HL-60/S4 treated with phorbol 12-myristate 13-acetate at 8.2 ng/mL for 4 days and 3 days (cell line): ENCODE data around the gene CD101.

Experiments used
- in situ Hi-C: fragments of 300-500 bp; cut with MboI; formaldehyde crosslinking; loops from 2 replicates; pipeline ENCODE4 v1.15.0; 2022; ENCODE audit warnings: low sequenced_read_pairs

Gene CD101

DNA sequence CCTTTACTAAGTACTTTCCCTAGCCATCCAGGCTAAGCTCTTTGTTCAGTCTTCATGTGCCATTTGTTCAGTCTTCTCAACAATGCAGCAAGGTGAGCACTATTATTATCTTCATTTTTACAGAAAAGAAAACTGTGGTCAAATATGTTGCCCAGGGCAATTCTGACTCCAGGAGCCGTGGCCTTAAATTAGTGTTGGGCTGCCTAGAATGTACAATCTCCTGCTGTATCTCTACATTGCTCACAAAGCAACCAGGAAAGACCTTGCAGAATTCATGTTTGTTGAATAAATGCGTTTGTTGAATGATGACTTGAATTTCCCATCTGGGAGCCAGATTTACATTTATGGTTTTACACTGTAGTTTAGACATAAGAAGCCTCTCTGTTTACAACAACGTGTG lies 14.2 kb downstream of the CD101 start:
- in situ Hi-C loops = no loop called here

DNA sequence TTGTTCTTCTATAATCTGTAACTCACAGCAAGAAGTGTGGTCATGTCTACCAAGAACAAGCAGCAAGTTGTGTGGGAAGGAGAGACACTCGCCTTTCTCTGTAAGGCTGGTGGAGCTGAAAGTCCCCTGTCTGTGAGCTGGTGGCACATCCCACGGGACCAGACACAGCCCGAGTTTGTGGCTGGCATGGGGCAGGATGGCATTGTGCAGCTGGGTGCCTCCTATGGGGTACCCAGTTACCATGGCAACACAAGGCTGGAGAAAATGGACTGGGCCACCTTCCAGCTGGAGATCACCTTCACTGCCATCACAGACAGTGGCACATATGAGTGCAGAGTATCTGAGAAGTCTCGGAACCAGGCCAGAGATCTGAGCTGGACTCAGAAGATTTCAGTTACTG lies 15.5 kb downstream of the CD101 start:
- in situ Hi-C loops = no loop called here

DNA sequence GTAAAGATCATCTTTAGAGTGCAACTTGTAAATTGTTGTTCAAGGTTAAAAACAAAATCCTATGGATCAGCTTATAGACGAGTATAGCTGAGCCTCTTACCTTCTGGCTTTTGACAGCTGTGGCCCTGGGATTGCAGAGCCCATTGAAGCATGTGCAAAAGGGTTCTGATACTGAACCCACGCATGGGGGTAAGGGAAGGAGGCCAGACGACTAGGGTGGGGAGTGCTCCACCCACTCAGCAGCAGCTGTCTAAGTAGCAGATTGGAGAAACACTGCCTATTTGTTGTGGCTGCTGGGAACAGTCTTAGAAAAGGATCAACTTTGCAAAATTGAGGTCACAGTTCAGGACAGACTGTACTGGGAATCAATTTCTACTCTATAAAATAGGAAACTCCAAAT lies 16.1 kb downstream of the CD101 start:
- in situ Hi-C loops = no loop called here

DNA sequence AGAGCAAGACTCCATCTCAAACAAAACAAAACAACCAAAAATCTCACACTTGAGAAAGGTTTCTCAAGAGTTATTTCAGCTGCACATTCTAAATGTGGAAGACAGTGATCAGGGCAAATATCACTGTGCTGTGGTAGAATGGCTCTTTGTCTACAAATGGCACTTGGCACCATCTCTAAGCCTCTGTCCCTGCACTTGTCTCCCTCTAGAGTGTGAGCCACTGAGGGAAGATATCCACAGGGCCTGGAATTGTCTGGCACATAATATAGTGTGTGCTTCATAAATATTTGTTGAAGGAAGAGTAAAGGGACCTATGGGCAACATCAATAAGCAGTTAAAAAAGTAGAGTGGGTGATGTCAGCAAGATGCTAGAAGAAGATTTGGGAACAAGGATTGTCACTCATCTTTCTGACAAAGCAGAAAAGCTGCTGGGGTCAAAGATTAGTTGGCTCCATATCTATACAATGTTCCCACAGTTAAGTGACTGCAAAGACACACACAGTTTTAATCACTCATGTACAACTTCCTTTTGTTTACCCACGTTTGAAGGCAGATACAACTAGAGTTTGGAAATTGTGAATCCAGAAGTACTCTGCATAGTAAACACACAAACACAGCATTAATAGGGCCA lies 19.1 kb downstream of the CD101 start:
- in situ Hi-C loops = no loop called here

DNA sequence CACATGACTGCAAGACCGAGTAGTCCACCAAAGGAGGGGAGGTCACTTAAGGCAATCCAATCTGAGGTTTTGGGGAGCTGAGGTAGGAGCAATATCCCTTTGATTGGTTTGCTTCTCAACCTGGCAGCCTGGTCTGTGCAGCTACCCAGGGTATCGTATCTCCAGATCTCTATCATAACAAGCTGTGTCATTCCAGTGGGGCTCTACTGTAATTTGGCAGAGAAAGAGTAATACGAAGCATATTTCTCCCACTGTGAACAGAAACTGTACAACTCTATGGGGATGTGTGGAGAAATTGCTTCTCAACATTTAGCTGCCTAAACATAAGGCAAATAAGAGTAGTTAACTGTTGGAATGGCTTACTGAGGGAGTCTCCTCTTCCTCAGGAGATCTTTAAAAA lies 20.6 kb downstream of the CD101 start:
- in situ Hi-C loops = no loop called here

DNA sequence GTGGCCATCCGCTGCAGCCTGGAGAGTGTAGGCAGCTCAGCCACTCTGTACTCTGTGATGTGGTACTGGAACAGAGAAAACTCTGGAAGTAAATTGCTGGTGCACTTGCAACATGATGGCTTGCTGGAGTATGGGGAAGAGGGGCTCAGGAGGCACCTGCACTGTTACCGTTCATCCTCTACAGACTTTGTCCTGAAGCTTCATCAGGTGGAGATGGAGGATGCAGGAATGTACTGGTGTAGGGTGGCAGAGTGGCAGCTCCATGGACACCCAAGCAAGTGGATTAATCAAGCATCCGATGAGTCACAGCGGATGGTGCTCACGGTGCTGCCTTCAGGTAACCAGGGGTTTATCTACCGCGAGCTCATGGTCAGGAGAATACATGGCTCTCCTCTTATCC lies 24.0 kb downstream of the CD101 start:
- in situ Hi-C loops = no loop called here

DNA sequence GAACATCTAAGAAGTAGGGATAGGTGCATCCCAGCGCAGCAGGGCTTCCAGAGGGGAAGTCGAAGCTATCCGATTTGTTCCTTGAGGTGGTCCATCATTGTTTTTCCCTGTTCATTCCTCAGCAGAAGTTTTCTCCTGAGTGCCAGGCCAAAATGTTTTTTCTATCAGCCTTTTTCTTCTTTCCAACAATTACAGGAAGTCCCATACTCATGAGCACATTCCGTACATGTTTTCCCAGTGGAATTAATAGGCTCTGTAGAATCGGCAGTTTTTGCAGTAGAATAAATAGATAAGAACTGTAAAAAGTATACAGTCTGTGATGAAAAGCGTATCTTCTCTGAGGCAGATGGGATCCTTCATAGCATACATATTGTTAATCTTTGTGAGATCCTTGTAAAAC lies 24.8 kb downstream of the CD101 start:
- in situ Hi-C loops = no loop called here

DNA sequence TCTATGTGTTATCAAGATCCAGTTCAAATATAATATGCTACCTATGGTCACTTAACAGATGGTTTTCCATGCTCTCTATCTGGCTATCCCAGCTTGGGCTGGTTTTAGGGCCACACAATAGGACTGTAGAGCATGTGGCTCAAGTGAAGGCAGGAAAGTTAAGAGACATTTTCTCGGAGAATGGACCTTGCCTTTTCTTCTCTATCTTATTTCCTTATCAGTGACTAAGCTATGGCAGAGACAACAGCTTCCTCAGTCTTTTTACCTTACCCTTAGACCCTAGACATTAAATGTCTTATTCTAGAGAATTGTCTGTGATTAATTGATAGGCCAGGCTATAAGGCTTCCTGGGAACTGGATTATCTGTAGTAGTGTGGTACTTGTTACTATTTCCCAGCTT lies 28.1 kb downstream of the CD101 start:
- in situ Hi-C loops = no loop called here

DNA sequence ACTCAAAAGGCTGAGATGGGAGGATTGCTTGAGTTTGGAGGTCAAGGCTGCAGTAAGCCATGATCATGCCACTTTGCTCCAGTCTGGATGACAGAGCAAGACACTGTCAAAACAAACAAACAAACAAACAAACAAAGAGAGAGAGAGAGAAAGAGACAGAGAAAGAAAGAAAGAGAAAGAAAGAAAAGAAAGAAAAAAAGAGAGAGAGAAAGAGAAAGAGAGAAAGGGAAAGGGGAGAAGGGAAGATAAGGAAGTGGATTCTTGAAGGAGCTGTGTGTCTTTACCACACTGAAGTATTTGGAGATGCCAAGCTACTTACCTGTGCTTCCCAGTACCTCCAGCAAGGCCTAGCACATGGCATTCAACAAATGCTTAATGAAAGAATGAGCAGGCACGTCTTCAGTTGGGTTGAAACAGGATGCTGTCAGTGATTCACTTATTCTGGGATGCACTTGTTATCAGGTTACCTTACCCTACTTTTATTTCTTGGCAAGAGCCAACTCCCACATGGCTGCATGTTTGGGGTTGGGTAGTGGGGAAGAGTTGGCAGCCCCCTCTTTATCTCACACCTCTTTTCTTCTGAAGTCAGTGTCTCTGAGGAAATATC lies 28.8 kb downstream of the CD101 start:
- in situ Hi-C loops = no loop called here

DNA sequence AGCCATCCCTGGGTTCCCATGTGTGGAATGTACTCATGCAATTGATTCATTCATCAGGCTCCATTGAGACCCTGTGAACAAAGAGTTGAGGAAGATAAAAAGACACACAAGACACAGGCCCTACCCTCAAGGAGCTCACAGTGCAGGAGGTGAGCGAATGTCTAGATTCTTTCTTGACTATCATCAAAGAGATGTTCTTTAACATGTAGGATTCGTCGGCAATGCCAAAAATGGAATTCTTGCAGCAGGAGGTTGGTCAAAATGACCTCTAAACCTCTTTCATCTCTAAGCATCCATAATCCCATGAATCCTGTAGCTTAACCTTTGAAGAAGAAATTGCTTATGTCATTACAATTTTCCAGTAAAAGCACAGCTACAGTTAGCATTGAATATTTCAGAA lies 30.7 kb downstream of the CD101 start:
- in situ Hi-C loops = no loop called here

DNA sequence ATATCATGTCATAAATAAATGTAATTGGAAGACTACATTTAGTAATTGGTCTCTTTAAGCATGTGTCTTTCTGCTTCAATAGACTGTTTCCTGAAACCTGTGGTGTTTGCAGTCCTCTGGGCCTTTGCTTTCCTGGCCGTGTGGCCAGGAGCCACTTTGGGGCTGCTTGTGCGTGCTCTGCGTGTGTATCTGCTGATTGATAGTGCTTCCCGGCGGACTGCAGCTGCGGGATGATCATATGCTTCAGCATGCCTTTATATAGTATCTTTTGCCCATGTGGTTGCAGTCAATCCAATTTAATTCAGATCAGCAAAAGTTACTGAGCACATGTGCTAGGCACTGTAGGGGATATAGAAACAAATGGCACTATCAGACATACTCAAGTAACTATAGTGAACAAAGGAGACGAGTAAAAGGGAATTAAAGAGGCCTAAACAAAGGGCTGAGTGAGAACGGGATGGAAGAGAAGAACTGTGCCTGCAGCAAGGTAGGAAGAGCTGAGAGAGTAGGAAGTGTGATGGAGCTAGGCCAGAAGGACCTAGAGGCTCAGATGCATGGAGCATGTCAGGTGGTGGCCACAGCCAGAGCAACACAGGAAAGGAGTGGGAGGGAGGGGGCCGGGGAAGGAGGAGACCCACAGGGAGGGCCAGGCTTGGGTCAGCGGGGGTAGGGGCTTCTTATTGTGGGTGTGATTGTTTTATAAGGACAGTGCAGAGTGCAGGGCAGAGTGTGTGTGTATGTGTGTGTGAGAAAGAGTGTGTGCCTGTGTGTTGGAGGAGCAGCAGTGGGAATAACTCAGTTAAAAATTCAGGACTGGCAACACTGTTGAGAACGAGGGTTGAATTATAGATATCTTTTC lies 31.4 kb downstream of the CD101 start:
- in situ Hi-C loops = no loop called here

DNA sequence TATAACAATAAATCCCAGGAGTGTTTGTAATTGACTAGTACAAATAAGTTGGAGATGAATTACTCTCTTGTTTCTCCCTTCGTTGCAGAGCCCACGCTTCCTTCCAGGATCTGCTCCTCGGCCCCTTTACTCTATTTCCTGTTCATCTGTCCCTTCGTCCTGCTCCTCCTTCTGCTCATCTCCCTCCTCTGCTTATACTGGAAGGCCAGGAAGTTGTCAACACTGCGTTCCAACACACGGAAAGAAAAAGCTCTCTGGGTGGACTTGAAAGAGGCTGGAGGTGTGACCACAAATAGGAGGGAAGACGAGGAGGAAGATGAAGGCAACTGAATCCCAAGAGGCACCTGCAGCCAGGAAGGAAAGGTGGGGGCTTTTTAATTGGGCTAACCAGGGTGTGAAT lies 32.2 kb downstream of the CD101 start:
- in situ Hi-C loops = no loop called here

DNA sequence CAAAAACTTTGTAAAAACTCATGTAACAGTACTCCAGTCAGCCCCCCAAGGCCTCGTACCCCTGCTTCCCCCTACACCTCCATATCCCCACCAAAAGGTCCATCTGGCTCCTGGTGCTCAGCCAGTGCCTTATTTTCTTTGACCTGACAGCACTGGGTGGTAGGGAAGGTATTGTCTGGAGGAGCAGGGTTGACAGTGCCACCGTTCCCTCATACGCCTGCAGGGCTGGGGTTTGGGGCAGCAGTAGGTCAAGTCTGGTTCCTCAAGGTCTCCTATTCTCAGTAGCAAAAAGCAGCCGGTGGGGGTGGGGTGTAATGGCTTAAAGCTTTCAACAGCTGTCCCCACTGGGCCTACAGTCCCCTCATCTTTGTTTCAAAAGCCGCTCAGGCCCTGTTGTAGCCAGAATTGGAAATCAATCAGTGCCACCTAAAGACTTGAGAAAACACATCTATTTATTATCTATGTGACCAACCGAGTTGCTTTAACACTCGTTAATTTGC lies 33.3 kb downstream of the CD101 start:
- in situ Hi-C loops = no loop called here

DNA sequence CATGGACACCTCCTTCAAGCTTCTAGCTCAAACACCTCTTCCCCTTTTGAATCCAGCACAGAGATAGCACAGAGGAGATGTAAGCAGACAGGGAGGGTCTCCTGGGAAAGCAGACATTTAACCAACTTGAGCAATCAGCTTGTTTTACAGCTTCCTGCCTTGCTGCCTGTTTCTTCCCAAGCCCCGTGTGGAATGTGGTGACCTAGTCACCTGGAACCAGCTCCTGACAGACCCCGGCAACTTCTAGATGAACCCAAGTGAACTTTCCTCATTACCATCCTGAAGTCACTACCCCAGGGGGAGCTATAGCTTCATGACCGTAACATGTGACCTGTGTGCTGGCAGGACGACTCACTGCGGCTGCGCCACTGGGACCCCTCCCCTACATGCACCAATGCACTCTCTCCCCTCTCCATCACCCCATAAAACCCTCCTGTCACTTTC lies 34.5 kb downstream of the CD101 start:
- in situ Hi-C loops = no loop called here

DNA sequence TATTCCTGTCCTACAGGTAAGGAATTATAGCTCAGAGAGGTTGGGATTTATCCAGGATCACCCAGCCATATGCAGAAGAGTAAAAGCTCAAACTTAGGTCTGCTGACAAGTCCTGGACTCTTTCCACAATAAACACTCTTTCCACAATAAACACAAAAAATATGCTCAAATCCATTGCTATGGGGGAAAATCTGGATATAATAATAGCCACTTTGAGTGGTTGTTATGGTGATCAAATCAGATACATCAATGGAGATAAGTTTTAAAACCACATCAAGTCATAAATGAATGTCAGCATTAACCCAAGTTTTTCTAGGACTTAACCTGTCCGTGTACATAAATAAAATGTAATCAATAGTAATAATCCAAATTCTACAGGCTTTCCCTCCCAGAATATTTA lies 36.2 kb downstream of the CD101 start:
- in situ Hi-C loops = no loop called here

DNA sequence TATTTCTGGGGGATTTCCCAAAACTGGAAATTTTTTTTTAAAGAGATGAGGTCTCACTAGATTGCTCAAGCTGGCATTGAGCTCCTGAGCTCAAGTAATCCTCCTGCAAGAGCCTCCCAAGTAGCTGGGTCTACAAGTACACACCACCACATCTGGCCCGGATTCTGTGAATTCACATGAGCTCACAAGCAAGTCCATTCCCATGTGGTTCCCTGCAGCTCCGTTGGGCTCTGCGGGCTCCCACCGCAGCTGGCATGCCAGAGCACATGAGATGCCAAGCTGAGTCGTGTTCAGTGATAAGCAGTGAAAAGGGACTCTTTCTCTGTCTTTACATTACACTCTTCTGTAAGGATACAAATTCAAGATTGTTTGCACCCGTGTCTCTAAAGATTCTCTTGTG lies 36.7 kb downstream of the CD101 start:
- in situ Hi-C loops = no loop called here

DNA sequence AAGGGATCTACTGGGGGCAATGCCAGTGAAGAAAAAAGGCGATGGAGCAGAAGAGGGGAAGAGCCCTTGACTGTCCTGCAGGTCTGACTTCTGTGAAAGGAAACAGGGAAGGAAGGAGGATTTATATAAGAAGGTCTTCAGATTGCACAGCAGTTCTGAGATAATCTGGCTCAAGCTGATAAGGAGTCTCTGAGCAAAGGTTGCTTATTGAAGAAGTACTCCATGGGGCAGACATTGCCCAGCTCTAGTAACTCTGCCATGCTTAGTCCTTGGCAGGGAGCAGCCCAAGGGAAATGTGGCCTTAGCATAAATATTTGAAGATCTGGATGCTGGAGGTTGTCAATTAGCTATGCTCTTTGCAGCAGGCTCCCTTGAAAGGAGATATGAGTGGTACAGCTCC lies 42.7 kb downstream of the CD101 start:
- in situ Hi-C loops = no loop called here

DNA sequence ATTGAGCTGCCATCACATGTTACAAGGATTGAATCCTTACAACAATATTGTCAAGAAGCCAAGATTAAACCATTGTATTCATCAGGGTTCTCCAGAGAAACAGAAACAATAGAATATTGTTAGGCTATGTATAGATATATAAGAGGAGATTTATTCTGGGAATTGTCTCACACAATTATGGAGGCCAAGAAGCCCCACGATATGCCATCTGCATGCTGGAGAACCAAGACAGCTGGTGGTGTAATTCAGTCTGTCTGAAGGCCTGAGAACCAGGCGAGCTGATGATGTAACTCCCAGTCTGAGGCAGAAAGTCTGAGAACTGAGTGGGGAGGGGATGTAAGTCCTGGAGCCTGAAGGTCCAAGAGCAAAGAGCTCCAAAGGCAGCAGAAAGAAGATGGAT lies 44.1 kb downstream of the CD101 start:
- in situ Hi-C loops = no loop called here

DNA sequence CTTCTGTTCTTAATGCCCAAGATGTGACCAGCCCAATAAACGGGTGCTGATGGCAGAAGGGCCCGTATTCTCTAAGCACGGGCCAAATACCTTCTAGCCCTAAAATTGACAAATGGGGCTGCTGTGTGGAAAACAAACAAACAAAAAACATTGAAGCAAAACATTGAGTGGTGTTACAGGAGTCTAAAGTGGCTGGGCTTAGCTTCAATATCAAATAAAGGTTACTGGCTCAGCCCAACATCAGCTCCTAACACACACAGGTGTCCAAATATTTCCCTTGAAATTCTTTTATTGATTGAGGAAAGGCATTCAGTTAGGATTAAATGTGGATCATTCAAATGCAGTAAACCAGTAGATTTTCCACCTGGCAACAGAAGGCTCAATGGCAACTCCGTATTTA lies 45.2 kb downstream of the CD101 start:
- in situ Hi-C loops = no loop called here

DNA sequence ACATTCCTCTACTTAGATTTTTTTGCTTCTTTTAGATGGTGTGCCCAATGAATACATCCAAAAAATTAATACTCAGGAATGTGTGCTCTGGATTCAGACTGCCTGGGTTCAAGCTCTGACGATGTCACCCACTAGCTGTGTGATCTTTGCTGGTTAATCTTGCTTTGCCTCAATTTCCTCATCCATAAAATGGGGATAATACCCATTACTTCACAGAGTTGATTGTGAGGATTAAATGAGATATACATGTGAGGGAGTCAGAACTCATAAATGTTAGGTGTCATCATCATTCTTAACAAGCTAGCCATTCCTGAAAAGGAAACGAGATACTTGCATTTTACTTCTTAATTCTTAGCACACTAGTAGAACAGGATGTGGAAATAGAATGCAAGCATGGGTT lies 45.7 kb downstream of the CD101 start:
- in situ Hi-C loops = no loop called here

DNA sequence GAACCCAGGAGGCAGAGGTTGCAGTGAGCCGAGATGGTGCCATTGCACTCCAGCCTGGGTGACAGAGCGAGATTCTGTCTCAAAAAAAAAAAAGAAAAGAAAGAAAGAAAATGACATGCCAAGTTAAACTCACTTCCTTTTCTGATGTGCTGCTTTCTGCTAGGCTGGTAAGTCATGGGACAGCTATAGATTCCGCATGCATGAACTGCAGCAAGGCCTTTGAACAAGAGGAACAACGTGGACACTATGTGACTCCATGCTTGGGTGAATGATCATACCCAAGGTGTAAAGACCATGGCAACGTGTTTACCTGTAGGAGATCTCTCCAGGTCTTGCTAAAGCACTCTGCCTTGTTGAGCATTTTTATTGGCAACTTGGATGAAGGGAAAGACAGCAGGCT lies 48.3 kb downstream of the CD101 start:
- in situ Hi-C loops = loop anchor here (10.0 to 25.0 kb wide), 2 partner anchors 315 to 463 kb away; no protein-coding TSS in a partner anchor
